NCI-H226 (cell line): ENCODE measurements around the gene ZSCAN5B.

Experiments used
- DNase-seq: peaks from one replicate; pipeline ENCODE4 v3.0.0-alpha.2; 2015

ZSCAN5B gene

DNA sequence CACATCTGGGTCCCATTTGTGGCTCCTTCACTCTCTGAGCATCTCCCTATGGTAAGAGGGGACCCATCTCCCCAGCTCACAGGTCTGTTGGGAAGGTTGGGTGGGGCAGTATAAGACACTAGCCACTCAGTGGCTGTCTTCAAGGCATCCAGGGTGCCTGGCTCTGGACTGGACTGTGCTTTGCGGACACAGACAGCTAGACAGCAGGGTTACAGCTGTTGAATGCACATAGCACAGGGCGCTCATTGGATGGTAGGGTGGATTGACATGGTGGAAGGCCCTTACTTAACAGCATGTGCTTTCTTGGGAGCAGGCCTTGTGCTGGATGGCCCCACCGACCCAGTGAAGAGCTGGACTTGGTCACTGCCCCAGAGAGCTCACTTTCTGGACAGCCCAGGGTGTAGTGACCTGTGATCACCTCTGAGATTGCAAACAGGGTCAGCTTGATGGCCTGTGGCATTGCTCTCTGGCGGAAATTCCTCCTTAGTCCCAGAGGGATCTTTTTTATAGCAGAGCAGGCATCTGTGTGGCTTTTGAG lies 54.6 kb downstream of the ZSCAN5B start:
- no peak for DNase-seq

DNA sequence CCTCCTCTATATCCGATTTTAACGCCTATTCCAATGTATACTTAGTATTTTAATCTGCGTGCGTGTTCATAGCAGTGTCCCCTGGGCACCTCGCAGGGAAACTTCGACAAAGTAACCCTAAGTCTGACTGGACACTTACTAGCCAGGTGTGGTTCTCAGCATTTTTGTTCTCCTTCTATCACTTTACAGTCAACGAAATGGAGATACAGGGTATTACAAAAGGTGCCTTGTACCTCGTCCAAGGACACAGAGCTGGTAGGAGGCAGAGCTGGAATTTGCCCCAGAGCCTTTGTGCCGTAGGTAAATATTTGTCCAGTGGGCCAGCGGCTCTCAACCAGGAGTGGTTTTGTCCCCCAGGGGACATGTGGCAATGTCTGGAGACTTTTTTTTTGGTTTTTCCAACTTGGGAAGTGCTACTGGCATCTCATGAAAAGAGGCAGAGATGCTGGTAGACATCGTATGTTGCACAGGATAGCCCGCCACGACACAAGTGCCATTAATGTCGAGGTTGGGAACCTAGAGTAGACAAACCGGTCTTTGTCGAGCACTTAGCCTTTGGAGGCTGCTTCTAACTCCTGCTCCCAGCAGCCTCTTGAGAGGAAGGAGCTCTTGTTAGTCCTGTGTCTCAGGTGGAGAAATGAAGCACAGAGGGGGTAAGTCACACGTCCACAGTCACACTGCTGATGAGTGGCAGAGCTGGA lies 55.3 kb downstream of the ZSCAN5B start:
- no peak for DNase-seq

DNA sequence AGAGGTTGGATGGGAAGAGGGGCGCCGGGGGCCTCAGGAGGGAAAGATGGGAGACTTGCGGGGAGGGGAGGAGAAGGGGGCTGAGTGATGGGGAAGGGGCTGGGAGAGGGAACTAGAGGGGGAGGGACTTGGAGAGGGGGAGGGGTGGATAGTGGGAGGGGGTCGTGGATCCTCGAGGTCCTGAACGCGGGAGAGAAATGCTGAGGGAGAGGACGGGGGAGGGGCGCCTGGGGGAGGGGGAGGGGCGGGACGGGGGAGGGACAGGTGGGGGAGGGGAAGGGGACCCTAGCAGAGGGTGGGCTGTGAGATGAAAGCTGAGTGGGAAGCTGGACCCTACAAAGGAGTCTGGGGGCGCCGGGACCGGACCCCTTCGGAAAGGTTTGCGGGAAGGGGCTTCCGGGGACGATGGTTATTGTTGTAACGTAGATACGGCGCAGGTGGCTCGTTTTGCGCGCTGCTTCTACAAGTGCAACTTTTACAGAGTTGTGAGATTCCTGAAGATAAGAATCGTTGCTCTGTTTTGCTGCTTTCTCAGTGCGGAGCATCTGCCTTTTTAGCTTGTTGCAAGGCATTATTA lies 56.1 kb downstream of the ZSCAN5B start:
- DNase-seq: no peak

DNA sequence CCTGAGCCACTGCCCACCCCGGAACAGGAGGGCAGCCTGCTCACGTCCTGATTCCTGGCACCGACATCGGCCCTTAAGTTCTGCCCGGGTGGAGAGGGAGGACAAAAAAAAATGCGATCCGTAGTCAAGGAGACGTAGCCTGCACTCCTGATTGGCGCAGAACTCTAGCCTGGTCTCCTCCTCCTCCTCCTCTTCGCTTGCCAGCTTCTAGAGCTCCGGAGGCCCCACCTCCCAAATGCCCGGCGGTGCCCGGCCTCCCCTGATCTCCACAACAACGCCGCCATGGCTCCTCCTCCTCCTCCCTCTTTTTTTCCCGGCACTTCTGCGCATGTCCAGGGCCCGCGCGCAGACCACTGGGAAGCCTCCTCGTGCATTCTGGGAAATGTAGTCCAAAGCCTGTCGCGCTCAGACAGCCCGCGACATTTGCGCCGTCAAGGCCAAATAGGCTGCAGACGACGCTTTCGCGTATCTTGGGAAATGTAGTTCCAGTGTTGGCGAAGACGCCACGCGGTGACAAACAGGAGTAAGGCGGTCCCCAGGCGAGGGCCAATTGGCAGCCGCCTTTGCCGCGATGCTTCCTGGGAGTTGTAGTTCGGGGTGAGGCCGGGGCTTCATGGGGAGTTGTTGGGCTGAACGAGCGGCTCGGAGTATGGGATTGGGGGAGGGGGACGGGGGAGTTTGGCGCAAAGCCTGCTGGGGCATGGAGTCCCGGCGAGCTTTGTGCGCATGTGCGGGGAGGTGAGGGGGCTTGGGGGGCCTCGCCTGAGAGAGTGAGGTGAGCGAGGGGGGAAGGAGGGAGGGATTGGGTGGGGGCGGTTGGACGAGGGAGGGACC lies 56.8 kb downstream of the ZSCAN5B start, which contains the start of gene ZNF444:
Gene ZNF444, plus strand, starts transcription at position 705 of the 834 bp plus-strand sequence. CDS start 5,625 bp downstream, outside the sequence.
- DNase-seq: peak; percentile 99

DNA sequence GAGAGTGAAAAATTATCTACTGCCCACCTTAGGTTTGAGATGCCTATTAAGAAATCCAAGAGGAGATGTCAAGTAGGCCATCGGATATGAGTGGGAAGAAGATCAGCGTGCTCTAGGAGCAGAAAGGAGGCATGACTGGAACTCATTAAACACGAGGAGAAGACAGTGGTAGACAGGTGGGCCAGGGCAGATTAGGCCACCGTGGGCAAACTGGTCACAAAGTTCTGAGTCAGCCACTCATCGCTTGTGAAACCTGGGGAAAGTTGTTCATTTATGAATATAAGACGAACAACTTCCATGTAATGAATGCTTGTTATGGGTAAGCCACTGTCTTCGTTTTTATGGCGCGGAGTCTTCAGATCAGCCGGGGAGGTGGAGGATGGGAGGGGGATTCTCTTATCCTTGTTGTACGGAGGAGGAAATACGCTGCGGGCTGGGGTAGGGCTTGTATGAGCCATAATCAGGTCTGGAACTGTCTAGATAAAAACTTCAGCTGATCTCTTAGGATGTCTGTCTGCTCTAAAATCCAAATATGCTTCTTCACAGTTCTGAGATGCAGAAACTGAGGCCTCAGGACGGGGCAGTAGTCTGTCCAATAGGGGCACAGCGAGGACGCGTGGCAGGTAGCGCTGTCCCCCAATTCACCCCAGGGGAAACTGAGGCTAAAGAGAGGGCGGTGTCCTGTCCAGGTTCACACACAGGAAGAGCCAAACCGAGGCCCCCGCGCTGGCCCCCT lies 57.6 kb downstream of the ZSCAN5B start:
- DNase-seq: no peak
